HG02588 (cell line): ENCODE measurements around the gene RNU6-7.

Experiments used
- ATAC-seq: cut with Tn5 transposase; IDR thresholded peaks from one replicate; pipeline ENCODE4 v1.9.1; 2021; ENCODE audit warnings: mild to moderate bottlenecking, moderate library complexity; ENCODE audit not compliant: unreplicated experiment

Gene RNU6-7

GRCh38 chr14:32201816-32202490 is at the start of gene RNU6-7:
Gene RNU6-7, plus strand, starts transcription at chr14:32202045.
- ATAC-seq = no peak

- ATAC-seq = no peak
Observed at GRCh38 chr14:32166029-32166428, 35.8 kb upstream of the RNU6-7 start.

GRCh38 chr14:32166924-32167323 is 34.9 kb upstream of the RNU6-7 start:
- ATAC-seq = no peak

- no peak for ATAC-seq
Observed at GRCh38 chr14:32167907-32168306, 33.9 kb upstream of the RNU6-7 start.

GRCh38 chr14:32169191-32169590 is 32.7 kb upstream of the RNU6-7 start:
- no peak for ATAC-seq

GRCh38 chr14:32171469-32171868 is 30.4 kb upstream of the RNU6-7 start:
- no peak for ATAC-seq

GRCh38 chr14:32183151-32184058 is 18.4 kb upstream of the RNU6-7 start:
- ATAC-seq = no peak

GRCh38 chr14:32185097-32185496 is 16.7 kb upstream of the RNU6-7 start:
- ATAC-seq = no peak

- ATAC-seq = no peak
Observed at GRCh38 chr14:32186248-32186647, 15.6 kb upstream of the RNU6-7 start.

GRCh38 chr14:32189811-32190210 is 12.0 kb upstream of the RNU6-7 start:
- no peak for ATAC-seq

GRCh38 chr14:32190673-32191072 is 11.2 kb upstream of the RNU6-7 start:
- ATAC-seq = no peak

GRCh38 chr14:32192712-32193373 is 9.0 kb upstream of the RNU6-7 start:
- ATAC-seq = no peak

- no peak for ATAC-seq
Observed at GRCh38 chr14:32193532-32193931, 8.3 kb upstream of the RNU6-7 start.

GRCh38 chr14:32195636-32196035 is 6.2 kb upstream of the RNU6-7 start:
- no peak for ATAC-seq

- no peak for ATAC-seq
Observed at GRCh38 chr14:32197919-32198318, 3.9 kb upstream of the RNU6-7 start.

- ATAC-seq = peak; percentile 0
Observed at GRCh38 chr14:32200368-32201192, 1.3 kb upstream of the RNU6-7 start.

GRCh38 chr14:32201193-32201815 is 541 bp upstream of the RNU6-7 start:
- ATAC-seq = peak; percentile 59

GRCh38 chr14:32202491-32202997 is 699 bp downstream of the RNU6-7 start:
- ATAC-seq = no peak

- peak; percentile 68 for ATAC-seq
Observed at GRCh38 chr14:32202998-32203882, 1.4 kb downstream of the RNU6-7 start, which contains the start of gene RNU6-8. Gene RNU6-8, minus strand, starts transcription at chr14:32203269.
